ENCODE results near the gene PTCHD1. TPM values are rescaled to one million over a fixed set of nuclear protein-coding genes. Genes with fewer than 3 reads are reported as not detected.

PTCHD1 gene
- total and polyA plus RNA-seq, 2 of the 13 experiments (the other 11 are each of a cell fraction or from before 2014, with no cell fraction given): not detected

GRCh38 chrX:23385242-23385641 lies 50.6 kb downstream of the PTCHD1 start:
- Histone ChIP-seq H3K4me2 (ENCODE audit: low read depth, low read length) (no peak overlapping the region), H2AFZ (ENCODE audit: low read length) (no peak overlapping the region), H4K20me1 (ENCODE audit: insufficient read depth, low read length) (no peaks in the 10 kb centered on the region), H3K9me3 (ENCODE audit: low read length) (no peaks in the 10 kb centered on the region), H3K36me3 (replicated peaks in 1 of 2; ENCODE audit: control insufficient read depth in 1 of 2, insufficient read depth in 2 of 2, low read length in 2 of 2) (no peaks in the 10 kb centered on the region), H3K4me1 (ENCODE audit: insufficient read depth, low read length) (no peaks in the 10 kb centered on the region), H3K4me3 (replicated peaks in 1 of 3; ENCODE audit: insufficient read depth in 1 of 3, low read depth in 2 of 3, low read length in 3 of 3) (no peak overlapping the region), H3K9ac (ENCODE audit: insufficient read depth, low read depth, low read length) (no peak overlapping the region), H3K27me3 (ENCODE audit: control insufficient read depth in 1 of 2, insufficient read depth in 2 of 2, low read length in 2 of 2) (no peaks in the 10 kb centered on the region), H3K27ac (ENCODE audit: extremely low read length, insufficient read depth, low read length) (no peak overlapping the region), H3K79me2 (ENCODE audit: insufficient read depth, low read length) (no peaks in the 10 kb centered on the region)
- ChIA-PET POLR2A (no interaction called here), CTCF (ENCODE audit: low intra/inter-chr PET ratio, low total read pairs) (no interaction called here)
- intact Hi-C loops (cut with micrococcal nuclease; ENCODE audit: unreplicated experiment): no loop called here
- no TSS peak for BruUV-seq (replicated peaks)
- 0% methylated on average over 3 of the region's 3 CpGs for WGBS (ENCODE audit: low lambda C conversion rate)
- FAIRE-seq (no peak), ATAC-seq (no peak), DNase-seq (ENCODE audit: low spot score) (no peak)
- in situ Hi-C loops (cut with HindIII; ENCODE audit: extremely low pct_ligation_motif_present, low pct_unique_long_range_greater_than_20kb): no loop called here
- TF ChIP-seq, protein P1, sequence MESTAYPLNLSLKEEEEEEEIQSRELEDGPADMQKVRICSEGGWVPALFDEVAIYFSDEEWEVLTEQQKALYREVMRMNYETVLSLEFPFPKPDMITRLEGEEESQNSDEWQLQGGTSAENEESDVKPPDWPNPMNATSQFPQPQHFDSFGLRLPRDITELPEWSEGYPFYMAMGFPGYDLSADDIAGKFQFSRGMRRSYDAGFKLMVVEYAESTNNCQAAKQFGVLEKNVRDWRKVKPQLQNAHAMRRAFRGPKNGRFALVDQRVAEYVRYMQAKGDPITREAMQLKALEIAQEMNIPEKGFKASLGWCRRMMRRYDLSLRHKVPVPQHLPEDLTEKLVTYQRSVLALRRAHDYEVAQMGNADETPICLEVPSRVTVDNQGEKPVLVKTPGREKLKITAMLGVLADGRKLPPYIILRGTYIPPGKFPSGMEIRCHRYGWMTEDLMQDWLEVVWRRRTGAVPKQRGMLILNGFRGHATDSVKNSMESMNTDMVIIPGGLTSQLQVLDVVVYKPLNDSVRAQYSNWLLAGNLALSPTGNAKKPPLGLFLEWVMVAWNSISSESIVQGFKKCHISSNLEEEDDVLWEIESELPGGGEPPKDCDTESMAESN (CRISPR knock-in tag; conservative IDR thresholded peaks at IDR 0.05): no peak
- TF ChIP-seq NR1H2 (CRISPR knock-in tag; IDR thresholded peaks at IDR 0.05; ENCODE audit: borderline replicate concordance, low read depth) (no peak), SMYD3 (CRISPR knock-in tag; IDR thresholded peaks at IDR 0.05) (no peak), CAMTA2 (CRISPR knock-in tag; IDR thresholded peaks at IDR 0.05; ENCODE audit: borderline replicate concordance) (no peak), ZNF562 (CRISPR knock-in tag; IDR thresholded peaks at IDR 0.05; ENCODE audit: borderline replicate concordance) (no peak), TGIF2 (CRISPR knock-in tag; IDR thresholded peaks at IDR 0.05) (no peak), ZNF749 (CRISPR knock-in tag; IDR thresholded peaks at IDR 0.05; ENCODE audit: borderline replicate concordance) (no peak), ZNF121 (CRISPR knock-in tag; IDR thresholded peaks at IDR 0.05) (no peak), HNRNPK (IDR thresholded peaks at IDR 0.05; ENCODE audit: low read depth, low read length, poor library complexity, severe bottlenecking) (no peak)
- TF ChIP-seq, protein P2, sequence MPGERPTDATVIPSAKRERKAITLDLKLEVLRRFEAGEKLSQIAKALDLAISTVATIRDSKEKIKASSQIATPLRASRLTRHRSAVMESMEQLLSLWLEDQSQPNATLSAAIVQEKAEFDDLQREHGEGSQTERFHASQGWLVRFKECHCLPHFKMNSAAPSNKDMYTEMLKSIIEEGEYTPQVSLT (CRISPR knock-in tag; IDR thresholded peaks at IDR 0.05; ENCODE audit: borderline replicate concordance, low read depth): no peak
- TF ChIP-seq, protein P3, sequence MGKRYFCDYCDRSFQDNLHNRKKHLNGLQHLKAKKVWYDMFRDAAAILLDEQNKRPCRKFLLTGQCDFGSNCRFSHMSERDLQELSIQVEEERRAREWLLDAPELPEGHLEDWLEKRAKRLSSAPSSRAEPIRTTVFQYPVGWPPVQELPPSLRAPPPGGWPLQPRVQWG (CRISPR knock-in tag; IDR thresholded peaks at IDR 0.05; ENCODE audit: borderline replicate concordance, low read depth): no peak
- TF ChIP-seq, protein P4, sequence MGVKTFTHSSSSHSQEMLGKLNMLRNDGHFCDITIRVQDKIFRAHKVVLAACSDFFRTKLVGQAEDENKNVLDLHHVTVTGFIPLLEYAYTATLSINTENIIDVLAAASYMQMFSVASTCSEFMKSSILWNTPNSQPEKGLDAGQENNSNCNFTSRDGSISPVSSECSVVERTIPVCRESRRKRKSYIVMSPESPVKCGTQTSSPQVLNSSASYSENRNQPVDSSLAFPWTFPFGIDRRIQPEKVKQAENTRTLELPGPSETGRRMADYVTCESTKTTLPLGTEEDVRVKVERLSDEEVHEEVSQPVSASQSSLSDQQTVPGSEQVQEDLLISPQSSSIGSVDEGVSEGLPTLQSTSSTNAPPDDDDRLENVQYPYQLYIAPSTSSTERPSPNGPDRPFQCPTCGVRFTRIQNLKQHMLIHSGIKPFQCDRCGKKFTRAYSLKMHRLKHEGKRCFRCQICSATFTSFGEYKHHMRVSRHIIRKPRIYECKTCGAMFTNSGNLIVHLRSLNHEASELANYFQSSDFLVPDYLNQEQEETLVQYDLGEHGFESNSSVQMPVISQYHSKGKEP (CRISPR knock-in tag; IDR thresholded peaks at IDR 0.05): no peak
- TF ChIP-seq, protein P5, sequence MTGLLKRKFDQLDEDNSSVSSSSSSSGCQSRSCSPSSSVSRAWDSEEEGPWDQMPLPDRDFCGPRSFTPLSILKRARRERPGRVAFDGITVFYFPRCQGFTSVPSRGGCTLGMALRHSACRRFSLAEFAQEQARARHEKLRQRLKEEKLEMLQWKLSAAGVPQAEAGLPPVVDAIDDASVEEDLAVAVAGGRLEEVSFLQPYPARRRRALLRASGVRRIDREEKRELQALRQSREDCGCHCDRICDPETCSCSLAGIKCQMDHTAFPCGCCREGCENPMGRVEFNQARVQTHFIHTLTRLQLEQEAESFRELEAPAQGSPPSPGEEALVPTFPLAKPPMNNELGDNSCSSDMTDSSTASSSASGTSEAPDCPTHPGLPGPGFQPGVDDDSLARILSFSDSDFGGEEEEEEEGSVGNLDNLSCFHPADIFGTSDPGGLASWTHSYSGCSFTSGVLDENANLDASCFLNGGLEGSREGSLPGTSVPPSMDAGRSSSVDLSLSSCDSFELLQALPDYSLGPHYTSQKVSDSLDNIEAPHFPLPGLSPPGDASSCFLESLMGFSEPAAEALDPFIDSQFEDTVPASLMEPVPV (CRISPR knock-in tag; IDR thresholded peaks at IDR 0.05): no peak
